Measurements from ENCODE around the gene MLPH.
"Not testable (repeated sequence)": the region's sequence is repeated elsewhere in the genome, so short reads cannot be mapped to it uniquely, and the experiment has no call there.

MLPH gene

DNA sequence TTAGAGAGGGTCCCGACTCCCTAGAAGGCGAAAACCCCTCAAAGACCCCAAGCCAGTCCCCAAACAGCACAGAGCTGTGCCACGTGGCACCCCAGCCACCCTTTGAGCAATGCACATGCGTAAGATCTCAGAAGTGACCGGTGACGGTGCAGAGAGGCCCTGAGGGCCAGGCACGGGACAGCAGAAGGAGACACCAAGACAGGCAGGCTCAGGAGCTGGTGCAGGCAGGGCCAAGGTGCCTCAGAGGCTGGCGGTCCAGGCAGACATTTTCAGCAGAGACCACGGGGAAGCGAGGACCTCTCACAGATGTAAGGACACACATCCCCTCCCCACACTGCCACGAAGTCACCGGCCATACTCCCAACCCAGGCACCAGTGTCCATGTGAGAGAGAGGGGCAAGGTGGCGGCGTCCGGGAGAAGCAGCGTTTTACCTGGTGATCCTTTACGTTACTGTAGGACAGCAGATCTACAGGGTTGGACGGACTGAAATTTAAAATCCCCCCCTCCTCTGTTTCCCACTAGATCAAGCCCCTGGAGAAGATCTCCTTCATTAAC is 105.5 kb downstream of the MLPH start:
- no peak for DNase-seq

DNA sequence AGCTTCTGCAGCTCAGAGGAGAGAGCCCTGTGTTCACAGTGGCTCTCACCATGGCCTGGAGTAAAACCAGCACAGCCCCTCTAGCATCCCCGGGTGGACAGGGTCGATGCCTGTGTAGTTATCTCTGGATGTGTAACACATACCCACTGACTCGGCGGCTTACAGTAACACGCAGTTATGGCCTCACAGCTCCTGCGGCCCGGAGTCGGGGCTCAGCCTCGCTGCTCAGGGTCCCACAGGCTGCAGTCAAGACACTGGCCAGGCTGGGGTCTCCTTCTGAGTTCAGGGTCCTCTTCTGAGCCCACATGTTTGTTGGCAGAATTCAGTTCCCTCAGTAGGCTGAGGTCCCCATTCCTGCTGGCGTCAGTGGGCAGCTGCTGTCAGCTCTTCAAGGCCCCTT is 106.0 kb downstream of the MLPH start:
- DNase-seq: no peak

DNA sequence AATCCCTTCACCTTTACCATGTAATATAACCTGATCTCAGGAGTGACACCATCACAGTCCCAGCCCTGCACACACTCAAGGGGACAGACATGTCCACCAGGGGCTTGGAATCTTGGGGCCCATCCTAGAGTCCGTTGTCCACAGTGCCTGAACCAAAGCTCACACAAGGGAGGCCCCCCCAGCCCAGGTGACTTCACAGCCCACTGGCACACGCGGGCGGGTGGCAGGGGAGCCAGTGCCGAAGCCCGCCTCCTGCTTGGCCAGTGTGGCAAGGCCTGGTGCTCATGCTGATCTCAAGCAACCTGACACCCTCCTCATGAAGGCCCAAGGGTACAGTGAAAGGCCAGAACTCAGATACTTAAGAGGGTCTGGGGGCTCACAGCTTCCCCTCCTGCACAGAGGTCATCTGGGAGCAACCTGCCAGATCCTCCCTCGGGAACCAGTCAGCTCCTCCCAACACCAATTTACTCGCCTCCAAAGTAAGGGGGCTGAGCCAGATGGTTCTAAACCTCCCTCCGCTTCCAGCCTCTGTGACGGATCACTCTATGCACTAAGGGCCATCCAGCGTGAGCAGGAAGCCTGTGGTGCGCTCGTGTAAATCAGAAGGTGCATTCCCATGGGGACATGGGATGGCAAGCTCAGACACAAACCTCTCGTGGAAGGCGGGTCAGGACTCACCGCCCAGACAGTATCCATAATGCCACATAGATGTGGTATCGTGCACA is 106.7 kb downstream of the MLPH start:
- no peak for DNase-seq

DNA sequence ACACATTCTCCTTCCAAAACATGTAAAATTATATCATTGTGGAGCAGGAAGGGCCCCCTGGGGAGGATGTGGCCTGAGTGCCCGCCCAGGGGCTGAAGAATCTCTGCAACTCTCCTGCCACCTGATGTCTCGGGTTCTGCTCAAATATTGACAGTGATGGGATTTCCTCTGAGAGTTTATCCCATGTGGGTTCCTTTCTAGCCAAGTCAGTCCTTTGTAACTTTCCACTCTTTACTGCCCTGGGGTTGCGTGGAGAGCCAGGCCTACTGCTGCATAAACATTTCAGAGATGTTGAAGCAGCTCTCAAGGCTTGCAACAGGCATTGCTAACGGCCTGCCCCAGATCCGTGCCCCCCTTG is 107.4 kb downstream of the MLPH start:
- DNase-seq: no peak

DNA sequence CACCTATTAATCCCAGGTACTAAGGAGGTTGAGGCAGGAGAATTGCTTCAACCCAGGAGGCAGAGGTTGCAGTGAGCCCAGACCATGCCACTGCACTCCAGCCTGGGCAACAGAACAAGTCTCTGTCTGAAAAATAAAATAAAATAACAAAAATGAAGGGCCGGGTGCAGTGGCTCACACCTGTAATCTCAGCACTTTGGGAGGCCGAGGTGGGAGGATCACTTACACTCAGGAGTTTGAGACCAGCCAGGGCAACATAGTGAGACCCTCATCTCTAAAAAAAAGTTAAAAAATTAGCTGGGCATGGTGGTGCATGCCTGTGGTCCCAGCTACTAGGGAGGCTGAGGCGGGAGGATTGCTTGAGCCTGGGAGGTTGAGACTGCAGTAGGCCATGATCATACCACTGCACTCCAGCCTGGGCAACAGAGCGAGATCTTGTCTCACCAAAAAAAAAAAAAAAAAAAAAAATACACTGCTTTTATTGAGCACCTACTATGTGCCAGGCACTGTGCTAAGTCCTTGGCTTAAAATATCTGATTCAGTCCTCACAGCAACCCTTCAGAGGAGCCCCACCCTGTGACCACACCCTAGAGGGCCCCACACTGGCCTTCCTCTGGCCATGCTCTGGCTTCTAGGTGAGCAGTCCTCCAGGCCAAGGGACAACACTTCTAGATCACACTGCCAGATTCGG is 108.9 kb downstream of the MLPH start:
- not testable (repeated sequence) for DNase-seq

DNA sequence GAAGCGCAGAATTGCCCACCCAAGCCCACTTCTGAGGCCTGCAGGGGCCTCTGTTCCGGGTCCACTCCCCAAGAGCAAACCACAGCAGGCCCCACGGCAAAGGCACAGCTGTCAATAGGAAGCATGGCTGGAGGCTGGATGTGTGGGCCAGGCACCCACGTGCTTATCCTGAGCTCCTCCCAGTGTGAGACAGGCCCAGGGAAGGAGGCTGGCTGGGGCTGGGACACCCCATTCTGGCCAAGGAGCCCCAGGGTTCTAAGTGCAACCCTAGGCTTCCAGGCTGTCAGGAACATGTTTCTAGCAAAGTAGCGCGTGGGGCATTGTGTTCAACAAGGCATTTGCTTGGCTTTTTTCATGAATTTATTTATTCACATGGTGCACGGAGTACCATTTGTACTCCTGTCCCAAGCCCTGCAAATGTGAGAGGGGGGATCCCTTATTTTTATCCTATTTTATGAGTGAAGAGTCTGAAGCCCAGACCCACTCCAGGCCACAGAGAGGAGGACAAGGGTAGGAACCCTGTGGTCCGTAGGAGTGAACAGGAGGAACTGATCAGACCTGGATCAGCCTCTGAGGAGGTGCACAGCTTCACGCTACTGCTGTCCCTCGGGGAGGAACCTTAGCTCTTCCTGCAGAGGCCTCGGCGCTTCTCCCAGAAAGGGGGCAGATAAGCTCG is 109.6 kb downstream of the MLPH start:
- no peak for DNase-seq

DNA sequence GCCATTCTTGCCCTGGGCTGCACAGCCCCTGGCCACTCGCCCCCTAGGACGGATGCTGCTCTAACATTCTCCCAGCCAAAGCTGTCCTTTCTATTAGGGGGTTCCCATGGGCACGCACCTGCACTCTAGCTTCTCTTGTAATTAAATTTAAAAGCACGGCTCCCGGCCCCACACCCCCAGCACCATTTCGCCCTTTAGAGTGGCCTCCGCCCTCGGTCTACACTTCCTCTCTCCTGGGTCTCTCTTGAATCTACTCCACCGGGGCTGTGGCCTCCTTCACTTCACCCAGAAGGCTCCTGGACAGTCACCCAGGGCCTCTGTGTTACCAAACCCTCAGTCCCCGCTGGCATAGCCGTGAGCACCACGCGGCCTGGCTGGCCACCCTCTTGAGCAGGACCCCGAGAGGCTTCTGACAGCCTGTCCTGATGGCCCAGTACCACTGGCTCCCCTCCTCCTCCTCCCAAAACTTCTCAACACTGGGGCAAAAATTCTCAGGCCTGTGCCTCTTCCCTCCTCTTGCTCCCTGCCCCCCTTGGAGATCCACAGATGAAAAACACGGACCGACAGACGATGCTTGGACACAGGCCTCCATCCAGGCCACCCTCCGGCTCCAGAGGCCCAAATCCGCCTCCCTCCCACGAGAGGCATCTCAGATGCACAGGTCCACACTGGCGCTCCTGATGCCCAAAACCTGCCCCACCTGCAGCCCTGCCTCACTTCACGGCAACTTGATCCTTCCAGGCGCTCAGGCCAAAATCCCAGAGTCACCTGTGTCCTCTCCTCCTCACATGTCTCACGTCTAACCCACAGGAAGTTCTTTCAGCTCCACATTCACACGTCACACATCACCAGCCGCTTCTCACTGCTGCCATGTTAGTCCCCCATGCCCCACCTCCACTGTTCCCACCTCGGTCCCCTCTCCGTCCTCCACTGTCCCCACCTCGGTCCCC is 110.4 kb downstream of the MLPH start:
- DNase-seq: no peak

DNA sequence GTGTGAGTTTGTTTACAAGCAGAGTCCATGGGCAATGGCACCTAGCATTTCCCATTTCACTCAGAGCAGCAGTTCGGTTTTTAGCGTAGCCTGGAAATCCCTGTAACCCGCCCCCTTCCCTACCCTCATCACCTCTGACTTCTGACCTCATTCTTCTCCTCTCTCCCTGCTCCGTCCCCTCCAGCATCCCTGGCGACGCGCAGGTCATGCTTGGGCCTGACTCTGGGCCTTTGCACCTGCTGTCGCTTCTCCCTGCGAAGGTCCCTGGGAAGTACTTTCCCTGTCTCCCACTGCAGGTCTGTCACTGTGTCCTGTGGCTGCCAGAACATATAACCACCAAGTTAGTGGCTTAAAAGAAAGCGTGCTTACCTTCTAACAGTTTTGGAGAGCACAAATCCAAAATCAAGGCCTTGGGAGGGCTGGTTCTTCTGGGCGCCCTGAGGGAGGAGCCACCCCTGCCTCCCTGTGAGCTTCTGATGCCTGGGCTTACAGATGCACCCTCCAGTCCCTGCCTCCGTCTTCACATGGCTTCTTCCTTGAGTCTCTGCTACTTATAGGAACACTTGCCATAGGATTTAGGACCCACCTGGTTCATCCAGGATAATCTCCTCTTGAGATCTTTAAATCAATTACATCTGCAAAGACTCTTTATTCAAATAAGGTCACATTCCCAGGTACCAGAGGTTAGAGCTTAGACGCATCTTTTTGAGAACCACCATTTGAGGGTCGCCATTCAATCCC is 111.6 kb downstream of the MLPH start:
- no peak for DNase-seq

DNA sequence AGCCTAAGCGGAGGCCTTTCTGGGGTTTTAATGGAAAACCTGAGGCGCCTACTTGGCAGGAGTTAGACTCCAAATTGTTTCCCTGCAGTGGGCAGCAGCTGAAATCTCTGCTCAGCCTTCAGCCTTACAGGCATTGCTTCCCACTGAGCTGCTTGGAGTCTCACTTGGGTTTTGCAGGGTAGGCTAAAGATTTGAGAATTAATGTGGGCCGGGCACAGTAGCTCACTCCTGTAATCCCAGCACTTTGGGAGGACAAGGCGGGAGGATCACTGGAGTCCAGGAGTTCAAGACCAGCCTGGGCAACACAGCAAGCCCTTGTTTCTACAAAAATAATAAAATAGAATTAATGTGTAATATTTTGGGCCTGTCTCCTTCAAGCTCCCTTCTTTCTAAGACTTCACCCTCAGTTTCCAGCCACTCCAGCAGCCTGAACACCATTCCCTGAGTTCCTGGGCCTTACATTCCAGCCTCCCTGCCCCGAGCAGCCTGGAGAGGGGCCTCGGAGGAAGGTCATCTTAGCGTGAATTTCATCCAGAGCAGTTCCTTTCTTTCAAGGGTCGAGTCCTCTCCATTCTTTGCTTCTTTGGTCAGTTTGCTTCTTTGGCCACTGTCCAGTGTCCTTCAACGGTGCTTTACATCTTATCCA is 112.5 kb downstream of the MLPH start:
- no peak for DNase-seq

DNA sequence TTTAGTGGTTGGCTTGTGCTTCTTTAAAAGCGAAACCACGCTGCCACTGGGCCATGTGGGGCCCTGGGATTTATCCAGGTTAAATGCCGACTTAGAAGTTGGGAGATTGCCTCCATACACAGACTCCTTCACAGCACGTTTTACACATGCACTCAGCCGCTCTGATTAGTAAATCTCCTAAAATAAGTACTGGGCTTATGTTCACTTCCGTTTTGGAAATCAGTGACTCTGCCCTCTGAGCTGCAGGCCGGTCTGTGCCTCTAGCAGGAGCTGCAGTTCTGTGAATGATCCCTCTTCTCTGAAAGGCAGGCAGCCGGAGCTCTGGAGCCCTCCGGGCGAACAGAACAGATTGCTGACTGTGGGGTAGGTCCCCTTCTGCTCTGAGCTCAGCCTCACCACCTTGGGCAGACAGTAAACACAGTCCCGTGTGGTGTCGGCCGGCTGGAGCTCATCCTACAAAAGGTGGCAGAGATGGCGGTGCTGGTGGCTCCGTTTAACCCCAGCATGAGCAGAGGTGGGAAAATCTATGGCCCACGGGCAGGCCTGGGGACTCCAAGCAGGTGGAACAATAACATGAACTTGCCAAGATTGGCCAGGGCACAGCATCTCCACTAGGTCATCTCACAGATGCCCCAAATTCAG is 113.3 kb downstream of the MLPH start:
- no peak for DNase-seq

DNA sequence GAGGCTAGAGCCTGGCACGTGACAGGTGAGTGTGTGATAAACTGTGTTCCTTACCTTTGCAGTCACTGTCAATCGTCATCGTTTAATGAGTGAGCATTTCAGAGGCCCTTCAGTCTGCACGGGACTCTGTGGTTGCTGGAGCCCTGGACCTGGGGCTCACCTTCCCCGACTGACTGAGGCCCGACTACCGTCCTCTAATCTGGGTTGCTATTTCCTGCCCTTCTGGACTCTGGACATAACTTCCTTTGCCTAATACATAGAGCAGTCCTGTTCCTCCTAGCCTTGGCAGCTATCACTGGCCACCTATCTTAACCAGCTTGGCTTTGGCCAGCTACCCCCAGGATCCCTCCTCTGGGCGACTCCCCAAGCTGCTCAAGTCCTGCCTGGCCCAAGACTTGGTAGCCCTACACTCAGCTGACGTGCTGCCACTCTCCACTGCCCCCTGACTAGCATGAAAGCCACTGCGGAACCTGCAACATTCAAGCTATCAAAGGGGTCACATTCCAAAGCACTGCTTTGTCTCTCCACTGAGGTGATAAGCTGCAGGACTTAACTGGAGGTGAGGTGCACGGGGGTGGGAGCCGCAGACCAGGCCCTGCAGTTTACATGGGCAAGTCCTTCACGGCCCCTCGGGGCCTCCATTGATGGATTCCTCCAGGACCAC is 114.5 kb downstream of the MLPH start:
- no peak for DNase-seq

DNA sequence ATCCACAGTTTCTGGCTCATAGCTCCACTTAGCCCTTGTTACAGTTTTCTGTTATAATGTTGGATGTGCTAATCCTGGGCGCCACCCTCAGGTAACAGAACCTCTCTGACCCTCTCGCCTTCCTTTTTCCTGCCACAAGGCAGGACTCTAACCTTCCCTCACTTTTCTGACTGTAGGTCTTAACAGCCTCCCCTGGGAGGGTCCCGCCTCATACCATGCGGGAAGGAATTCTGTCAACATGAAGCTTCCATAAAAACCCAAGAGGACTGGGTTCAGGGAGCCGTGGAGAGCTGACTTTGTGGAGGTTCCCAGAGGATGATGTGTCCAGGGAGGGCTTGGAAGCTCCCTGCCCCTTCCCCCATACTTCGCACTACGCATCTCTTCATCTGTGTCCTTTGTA is 115.4 kb downstream of the MLPH start:
- DNase-seq: no peak

DNA sequence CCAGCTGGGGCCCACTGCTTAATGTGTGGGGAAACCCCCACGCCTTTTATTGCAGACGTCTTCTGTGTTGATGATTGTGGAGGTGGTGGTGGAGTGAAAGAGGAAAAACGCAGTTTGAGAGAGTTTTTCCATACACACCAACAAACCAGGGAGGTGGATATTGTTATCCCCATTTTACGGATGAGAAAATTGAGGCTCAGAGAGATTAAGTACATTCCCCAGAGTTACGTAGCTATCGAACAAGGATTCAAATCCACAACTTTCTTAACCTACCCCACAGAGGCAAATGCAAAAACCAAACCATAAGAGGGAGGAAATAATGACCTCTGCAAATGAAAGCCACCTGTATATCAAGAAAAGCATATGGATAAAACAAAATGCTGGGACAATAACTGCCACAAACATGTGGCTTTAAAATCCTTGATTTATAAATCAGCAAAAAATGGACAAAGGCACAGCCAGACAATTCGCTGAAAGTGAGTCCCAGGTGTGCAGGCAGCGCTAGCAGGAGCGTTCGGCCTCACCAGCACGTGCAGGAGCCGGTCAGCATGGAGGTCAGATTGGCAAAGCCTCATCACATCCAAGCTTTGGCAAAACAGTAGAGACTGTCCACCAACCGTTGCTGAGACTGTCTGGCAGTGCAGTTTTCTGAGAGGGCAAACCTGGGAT is 116.1 kb downstream of the MLPH start:
- DNase-seq: no peak

DNA sequence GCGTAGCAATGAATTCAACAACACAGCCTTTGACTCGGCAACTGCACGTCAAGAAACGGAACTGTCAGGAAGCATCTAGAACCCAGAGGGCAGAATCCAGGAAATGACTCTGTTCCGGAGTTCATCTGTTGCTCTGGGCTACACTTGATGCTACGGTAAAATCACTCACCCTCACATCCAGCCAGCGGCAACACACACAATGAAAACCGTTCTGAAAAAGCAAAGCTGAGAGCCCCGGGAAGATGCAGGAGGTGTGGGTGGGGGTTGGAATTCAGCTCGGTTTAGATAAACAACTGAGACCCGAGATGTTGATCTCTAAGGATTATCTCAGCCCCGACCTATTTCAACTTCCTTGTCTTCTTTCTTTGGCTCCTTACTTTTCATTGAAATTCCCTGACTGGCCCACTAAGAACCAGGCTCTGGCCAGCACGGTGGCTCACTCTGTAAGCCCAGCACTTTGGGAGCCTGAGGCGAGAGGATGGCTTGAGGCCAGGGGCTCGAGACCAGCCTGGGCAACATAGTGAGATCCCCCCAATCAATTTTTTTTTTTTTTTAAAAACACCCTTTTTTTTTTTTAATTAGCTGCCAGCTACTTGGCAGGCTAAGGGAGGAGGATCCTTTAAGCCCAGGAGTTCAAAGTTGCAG is 116.8 kb downstream of the MLPH start:
- no peak for DNase-seq

DNA sequence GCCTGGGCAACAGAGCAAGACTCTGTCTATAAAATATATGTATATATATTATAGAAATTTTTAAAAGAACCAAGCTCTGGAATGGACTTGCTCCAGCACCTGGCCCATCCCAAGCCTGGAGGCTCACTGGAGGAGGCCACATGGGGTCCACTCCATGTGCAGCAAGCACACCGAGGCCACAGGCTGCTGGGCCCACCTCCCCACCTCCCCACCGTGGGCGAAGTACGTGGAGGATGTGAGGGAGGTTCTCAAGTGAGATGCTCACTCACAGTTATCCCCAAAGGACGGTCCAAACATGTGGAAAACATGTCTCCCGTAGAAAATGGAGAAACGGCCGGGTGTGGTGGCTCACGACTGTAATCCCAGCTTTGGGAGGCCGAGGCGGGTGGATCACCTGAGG is 117.3 kb downstream of the MLPH start:
- no peak for DNase-seq

All from AML-193 (cell line).